Breast epithelium (tissue), 3 donors: ENCODE results near the gene GPR42.

Experiments
- POLR2AphosphoS5 ChIP-seq, 3 donors: sonication (generic); formaldehyde crosslinking; IDR thresholded peaks; one replicate each; pipeline ENCODE4 v1.6.1; 2017; ENCODE audit warnings: antibody characterized with exemption in 3 of 3
- TF ChIP-seq, protein P1 (sequence below), 3 donors: fragments of 450-650 bp; IDR thresholded peaks; one replicate each; pipeline ENCODE4 v1.5.1; 2016 to 2017; ENCODE audit warnings: antibody characterized with exemption in 3 of 3, mild to moderate bottlenecking in 3 of 3, moderate library complexity in 3 of 3

DNA sequence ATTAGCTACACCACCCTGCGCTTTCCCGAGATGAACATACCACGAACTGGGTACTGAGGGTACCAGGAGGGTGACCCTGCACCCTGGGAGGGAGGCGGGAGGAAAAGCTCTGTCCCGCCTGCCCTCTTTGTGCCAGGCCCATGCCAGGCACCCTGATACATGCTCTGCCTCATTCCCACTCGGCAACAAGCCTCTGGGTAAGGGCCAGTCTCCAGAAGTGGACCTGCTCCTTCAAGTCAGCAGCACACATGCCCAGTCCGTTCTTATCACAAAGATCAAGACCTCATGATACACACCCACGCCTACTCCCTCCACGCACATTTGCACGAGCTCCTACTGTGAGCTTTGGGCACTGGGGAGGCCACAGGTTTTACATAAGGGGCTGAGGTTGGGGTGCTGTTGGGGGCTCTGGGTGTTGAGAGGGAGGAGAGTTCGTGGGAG is 25.2 kb upstream of the GPR42 start:
- TF ChIP-seq, protein P1, sequence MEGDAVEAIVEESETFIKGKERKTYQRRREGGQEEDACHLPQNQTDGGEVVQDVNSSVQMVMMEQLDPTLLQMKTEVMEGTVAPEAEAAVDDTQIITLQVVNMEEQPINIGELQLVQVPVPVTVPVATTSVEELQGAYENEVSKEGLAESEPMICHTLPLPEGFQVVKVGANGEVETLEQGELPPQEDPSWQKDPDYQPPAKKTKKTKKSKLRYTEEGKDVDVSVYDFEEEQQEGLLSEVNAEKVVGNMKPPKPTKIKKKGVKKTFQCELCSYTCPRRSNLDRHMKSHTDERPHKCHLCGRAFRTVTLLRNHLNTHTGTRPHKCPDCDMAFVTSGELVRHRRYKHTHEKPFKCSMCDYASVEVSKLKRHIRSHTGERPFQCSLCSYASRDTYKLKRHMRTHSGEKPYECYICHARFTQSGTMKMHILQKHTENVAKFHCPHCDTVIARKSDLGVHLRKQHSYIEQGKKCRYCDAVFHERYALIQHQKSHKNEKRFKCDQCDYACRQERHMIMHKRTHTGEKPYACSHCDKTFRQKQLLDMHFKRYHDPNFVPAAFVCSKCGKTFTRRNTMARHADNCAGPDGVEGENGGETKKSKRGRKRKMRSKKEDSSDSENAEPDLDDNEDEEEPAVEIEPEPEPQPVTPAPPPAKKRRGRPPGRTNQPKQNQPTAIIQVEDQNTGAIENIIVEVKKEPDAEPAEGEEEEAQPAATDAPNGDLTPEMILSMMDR (IDR thresholded peaks at IDR 0.05) = no peak
- no peak for TF ChIP-seq POLR2AphosphoS5 (IDR thresholded peaks at IDR 0.05)
